Epithelial cell of prostate (primary cell): ENCODE measurements around the gene MPV17L.
"Not testable (repeated sequence)": the region's sequence is repeated elsewhere in the genome, so short reads cannot be mapped to it uniquely, and the experiment has no call there.

Experiments used
- DNase-seq: peaks from one replicate; pipeline ENCODE4 v3.0.0-alpha.2; 2011; ENCODE audit warnings: low read depth, low spot score
- H3K27ac ChIP-seq: fragments of 450-650 bp; 2 replicates; pipeline ENCODE4 v1.5.1; 2017; ENCODE audit warnings: mild to moderate bottlenecking

Gene MPV17L

DNA sequence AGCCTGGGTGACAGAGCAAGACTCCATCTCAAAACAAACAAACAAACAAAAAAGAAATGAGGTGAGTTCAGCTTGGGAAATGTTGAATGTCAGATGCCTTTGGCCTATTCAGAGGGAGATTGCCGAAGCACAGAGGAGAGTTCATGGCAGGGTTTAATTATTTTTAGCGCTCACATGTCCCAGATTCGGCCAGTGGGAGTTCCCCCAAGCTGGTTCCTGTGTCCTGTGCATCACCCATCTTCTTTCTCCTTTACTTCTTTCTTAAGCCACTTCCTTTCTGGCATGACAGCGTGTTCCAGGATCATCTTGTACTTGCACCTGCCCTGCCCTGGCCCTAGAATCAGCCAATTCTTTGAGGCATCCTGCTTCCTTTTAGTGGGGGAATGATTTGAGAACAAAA, 9.2 kb downstream of the MPV17L start:
- H3K27ac ChIP-seq = no peak overlapping the region
- DNase-seq = no peak

DNA sequence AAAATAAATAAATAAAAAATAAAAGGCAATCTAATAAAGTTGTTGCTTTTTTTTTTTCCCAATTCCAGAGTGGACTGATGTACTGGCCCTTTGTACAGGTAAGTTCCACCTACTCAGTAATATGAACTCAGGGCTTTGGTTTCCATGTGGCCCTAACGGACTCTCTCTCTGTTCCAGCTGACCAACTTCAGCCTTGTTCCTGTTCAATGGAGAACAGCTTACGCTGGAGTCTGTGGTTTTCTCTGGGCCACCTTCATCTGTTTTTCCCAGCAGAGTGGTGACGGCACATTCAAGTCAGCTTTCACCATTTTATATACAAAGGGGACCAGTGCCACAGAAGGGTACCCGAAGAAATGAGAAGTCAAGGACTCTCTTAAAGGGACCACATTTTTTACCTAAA, 12.2 kb downstream of the MPV17L start:
- not testable (repeated sequence) for H3K27ac ChIP-seq, DNase-seq

DNA sequence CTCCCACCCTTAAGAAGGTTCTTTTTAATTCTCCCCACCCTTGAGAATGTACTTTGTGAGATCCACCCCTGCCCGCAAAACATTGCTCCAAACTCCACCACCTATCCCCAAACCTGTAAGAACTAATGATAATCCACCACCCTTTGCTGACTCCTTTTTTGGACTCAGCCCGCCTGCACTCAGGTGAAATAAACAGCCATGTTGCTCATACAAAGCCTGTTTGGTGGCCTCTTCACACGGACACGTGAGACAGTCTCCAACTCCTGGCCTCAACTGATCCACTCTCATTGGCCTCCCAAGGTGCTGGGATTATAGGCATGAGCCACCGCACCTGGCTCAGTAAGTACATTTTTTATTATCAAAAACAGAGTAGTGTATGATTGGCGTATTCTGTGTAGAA, 13.9 kb downstream of the MPV17L start:
- not testable (repeated sequence) for H3K27ac ChIP-seq, DNase-seq

GRCh38 chr16:15415511-15415985, 20.0 kb downstream of the MPV17L start:
- peak overlapping the region; percentile 51 for H3K27ac ChIP-seq
- no peak for DNase-seq

DNA sequence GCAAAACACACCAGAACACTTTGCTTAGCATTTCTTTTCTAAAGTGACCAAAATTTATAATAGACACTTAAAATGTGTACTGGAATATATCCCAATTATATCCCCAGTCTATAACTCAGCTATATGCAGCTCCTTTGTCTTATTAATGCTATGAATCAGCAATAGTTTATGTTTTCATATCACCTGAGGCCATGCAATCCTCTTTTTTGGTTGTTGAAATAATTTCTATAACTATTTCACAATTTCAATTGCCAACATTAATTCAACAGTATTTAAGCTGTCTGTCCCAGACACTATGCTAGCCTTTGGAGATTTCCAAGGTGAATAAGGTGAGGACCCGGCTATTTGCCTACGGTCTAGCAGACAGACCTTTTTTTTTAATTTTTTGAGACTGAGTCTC, 21.6 kb downstream of the MPV17L start:
- no peak for DNase-seq
- H3K27ac ChIP-seq = no peak overlapping the region

- DNase-seq = no peak
- H3K27ac ChIP-seq = no peak overlapping the region
Observed at GRCh38 chr16:15418206-15418605, 22.7 kb downstream of the MPV17L start.

DNA sequence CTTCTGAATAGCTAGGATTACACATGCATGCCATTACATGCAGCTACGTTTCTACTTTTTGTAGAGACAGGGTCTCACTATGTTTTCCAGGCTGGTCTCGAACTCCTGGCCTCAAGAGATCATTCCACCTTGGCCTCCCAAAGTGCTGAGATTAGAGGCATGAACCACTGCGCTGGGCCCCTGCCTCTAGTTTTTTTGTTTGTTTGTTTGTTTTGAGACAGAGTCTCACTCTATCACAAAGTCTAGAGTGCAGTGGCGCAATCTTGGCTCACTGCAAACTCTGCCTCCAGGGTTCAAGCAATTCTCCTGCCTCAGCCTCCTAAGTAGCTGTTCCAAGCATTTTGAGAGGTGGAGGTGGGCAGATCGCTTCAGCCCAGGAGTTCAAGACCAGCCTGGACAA, 26.1 kb downstream of the MPV17L start:
- H3K27ac ChIP-seq, DNase-seq: not testable (repeated sequence)

DNA sequence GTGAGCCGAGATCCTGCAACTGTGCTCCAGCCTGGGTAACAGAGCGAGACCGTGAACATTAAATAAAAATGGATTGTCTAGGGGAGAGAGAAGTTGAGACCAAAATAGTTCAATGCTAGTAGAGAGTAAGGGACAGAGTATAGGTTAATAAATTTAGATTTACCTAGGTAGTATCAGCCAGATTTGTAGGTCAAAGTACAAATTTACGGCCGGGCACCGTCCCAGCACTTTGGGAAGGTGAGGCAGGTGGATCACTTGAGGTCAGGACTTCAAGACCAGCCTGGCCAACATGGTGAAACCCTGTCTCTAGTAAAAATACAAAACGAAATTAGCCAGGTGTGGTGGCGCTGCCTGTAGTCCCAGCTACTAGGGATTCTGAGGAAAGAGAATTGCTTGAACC, 26.7 kb downstream of the MPV17L start:
- no peak overlapping the region for H3K27ac ChIP-seq
- DNase-seq = no peak

- no peak for DNase-seq
- no peak overlapping the region for H3K27ac ChIP-seq
Observed at GRCh38 chr16:15425861-15426260, 30.3 kb downstream of the MPV17L start.

- no peak for DNase-seq
- H3K27ac ChIP-seq = no peak overlapping the region
Observed at GRCh38 chr16:15426796-15427195, 31.2 kb downstream of the MPV17L start.

GRCh38 chr16:15427648-15428239, 32.2 kb downstream of the MPV17L start:
- no peak overlapping the region for H3K27ac ChIP-seq
- no peak for DNase-seq

DNA sequence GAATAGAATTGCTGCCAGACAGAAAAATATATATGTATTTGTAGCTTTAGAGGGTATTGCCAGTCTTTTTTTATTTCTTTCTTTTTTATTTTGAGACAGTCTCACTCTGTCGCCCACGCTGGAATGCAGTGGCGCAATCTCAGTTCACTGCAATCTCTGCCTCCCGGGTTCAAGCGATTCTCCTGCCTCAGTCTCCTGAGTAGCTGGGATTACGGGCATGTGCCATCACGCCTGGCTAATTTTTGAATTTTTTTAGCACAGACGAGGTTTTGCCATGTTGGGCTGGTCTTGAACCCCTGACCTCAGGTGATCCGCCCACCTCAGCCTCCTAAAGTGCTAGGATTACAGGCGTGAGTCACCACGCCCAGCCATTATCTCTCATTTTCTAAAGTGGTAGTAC, 35.3 kb downstream of the MPV17L start:
- not testable (repeated sequence) for DNase-seq

DNA sequence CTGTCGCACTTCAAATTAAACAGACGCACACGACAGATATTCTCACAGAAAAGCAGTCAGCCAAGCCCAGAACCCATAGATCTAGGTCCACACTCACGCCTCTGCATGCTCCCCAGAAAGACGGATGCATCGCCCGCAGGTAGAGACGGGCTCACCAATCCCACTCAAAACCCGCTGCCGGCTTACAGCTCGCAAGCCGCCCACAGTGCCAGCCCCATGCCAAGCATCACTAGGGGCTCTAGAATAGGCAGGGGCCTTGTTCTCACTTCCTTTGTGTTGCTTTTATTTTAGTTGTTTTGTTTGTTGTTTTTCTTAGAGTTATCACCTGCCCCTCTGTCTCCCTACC, 38.5 kb downstream of the MPV17L start:
- H3K27ac ChIP-seq = no peak overlapping the region
- DNase-seq = no peak

More for the DNA sequence above, 35.3 kb downstream of the MPV17L start:
- H3K27ac ChIP-seq = not testable (repeated sequence)

- no peak within 1 kb of the TSS for H3K27ac ChIP-seq
Observed at GRCh38 chr16:15434425-15435215, 39.1 kb downstream of the MPV17L start, which contains the start of gene BMERB1. Gene BMERB1 (plus strand): TSS chr16:15434588. CDS start chr16:15434654, 66 bp downstream.

GRCh38 chr16:15435216-15435864, 39.8 kb downstream of the MPV17L start:
- no peak overlapping the region for H3K27ac ChIP-seq
- DNase-seq = no peak

More at GRCh38 chr16:15434425-15435215, 39.1 kb downstream of the MPV17L start, which contains the start of gene BMERB1:
- DNase-seq = no peak

- no peak for DNase-seq
- no peak overlapping the region for H3K27ac ChIP-seq
Observed at GRCh38 chr16:15439102-15439501, 43.5 kb downstream of the MPV17L start.

DNA sequence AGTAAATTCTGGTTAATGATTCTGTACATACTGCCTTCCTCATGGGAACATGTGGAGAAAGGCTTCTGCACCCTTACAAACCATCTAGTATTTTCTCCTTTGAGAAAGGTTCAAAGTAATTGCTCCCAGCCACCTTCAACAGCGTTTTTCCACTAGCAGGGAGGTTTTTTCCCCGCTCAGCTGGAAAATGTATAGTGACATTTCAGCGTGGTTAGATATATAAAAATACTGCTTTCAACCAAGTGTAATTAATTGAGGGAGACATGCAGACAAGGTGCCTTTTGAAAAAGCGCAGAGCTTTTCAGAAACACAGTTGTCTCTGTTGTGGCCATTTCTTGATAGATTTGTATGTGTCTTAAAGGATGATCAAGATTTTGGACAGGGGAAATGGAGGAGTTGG, 44.0 kb downstream of the MPV17L start:
- no peak for DNase-seq
- H3K27ac ChIP-seq = peak overlapping the region; percentile 80

DNA sequence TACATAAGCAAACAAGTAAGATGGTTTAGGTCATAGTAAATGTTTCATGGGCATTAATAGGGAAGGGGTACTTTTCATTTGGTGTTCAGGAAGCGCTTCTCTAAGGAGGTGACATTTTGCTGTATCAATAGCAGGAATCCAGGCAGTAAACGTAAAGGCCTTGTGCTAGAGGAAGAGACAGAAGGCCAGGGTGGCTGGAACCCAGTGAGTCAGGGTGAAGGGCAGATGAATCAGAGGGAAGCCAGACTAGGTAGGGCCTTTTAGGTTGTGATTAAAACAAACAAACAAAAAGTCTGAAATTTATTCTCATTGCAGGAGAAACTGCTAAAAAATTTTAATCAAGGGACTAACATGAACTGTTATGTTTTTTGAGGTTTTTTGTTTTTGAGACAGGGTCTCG, 45.3 kb downstream of the MPV17L start:
- DNase-seq = peak; percentile 64
- peak overlapping the region; percentile 80 for H3K27ac ChIP-seq

- not testable (repeated sequence) for DNase-seq
- H3K27ac ChIP-seq = peak overlapping the region; percentile 80
Observed at GRCh38 chr16:15442140-15442539, 46.6 kb downstream of the MPV17L start.

DNA sequence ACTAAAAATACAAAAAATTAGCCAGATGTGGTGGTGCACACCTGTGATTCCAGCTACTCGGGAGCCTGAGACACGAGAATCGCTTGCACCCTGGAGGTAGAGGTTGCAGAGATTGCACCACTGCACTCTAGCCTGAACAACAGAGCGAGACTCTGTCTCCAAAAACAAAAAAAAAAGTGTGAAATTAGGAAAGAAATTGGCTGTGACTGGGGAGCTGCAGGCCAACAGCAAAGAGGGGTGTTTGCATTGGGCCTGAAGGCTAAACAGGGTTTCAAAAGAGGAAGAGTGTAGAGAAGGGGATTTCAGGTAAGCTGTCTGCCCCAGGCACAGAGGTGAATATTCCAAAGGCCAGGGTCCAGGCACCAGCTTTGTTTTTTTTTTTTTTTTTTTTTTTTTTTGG, 48.2 kb downstream of the MPV17L start:
- no peak for DNase-seq
- H3K27ac ChIP-seq = no peak overlapping the region

DNA sequence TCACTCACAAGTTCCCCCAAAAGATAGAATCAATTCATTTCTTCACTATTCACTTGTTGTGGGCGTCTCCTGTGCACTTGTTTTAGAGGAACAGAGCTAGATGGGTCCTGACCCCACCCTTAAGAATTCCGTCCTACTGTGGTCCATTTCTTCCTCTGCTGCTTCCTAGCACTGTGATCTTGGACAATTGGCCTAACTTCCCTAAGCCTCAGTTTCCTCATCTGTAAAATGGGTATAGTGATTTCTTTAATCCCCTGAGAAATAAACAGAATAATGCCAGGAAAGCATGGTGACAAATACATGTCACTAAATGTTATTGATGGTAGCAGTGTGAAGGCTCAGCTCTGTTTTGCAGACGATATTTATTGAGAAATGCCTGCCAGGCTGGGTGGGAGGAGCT, 48.7 kb downstream of the MPV17L start:
- H3K27ac ChIP-seq = no peak overlapping the region
- DNase-seq = no peak
